HCT116 (cell line): ENCODE measurements around the gene ENOPH1. TPM values are rescaled to one million over a fixed set of nuclear protein-coding genes. Genes with fewer than 3 reads are reported as not detected.

Experiments
- ATAC-seq: fragments of 200-7000 bp; cut with Tn5 transposase; 2 replicates; pipeline ENCODE4 v1.9.1; 2020; ENCODE audit warnings: mild to moderate bottlenecking, moderate library complexity
- BruUV-seq: library from RNA; stranded (reverse); fragments of 400-500 nt; replicated peaks from 2 replicates; lab custom pipeline; 2021; lab: Mats Ljungman, UMichigan
- CTCF ChIA-PET: fragments of 300-600 bp; sonication (Branson Sonifier 250); formaldehyde crosslinking; loops from one replicate; lab custom pipeline; 2021; ENCODE audit warnings: antibody characterized with exemption; lab: Charles Lee
- POLR2A ChIA-PET: fragments of 300-600, 350-600 bp; sonication (Branson Sonifier 250); formaldehyde crosslinking; loops from one replicate; lab custom pipeline; 2021; ENCODE audit warnings: antibody characterized with exemption; lab: Charles Lee
- RAD21 ChIA-PET, 2 experiments: fragments of 300-600 bp; sonication (Branson Sonifier 250); formaldehyde crosslinking; loops; one replicate each; lab custom pipeline; 2023; ENCODE audit warnings: low total read pairs in 2 of 2; ENCODE audit not compliant: uncharacterized antibody in 2 of 2, unreplicated experiment in 2 of 2, low non-redundant PET in 1 of 2; lab: Charles Lee
- DNase-seq: peaks from one replicate; pipeline ENCODE4 v3.0.0-alpha.2; 2010; ENCODE audit warnings: low read depth, low spot score
- H2AFZ ChIP-seq: fragments of 200-600 bp; shearing (Covaris generic), sonication (generic); 2 replicates; pipeline ENCODE4 v1.6.1; 2017; ENCODE audit warnings: low read depth, mixed run types, mixed read lengths, antibody characterized with exemption, low read length; ENCODE audit not compliant: poor library complexity, severe bottlenecking
- H3K27ac ChIP-seq: 2 replicates; pipeline ENCODE4 v1.5.1; 2012; ENCODE audit warnings: low read depth, low read length
- H3K27me3 ChIP-seq: fragments of 200-600 bp; sonication (generic); 2 replicates; pipeline ENCODE4 v1.6.1; 2016; ENCODE audit warnings: mixed run types, low read length, mixed read lengths; ENCODE audit not compliant: insufficient read depth
- H3K36me3 ChIP-seq, 2 experiments: fragments of 200-500 bp in 1 of 2; fragments of 200-600 bp in 1 of 2; sonication (Bioruptor generic) in 1 of 2; sonication (generic) in 1 of 2; 2 replicates each; pipeline versions ENCODE4 v1.5.1 to v1.6.1; 2014 to 2016; ENCODE audit warnings: low read length in 2 of 2, inconsistent platforms in 1 of 2, mixed read lengths in 1 of 2, mixed run types in 1 of 2; ENCODE audit not compliant: insufficient read depth in 2 of 2, control insufficient read depth in 1 of 2
- H3K4me1 ChIP-seq, 2 experiments: fragments of 200-600 bp in 1 of 2; sonication (generic) in 1 of 2; 2 replicates each; pipeline versions ENCODE4 v1.5.1 to v1.6.1; 2012 to 2017; ENCODE audit warnings: low read length in 2 of 2, inconsistent platforms in 1 of 2, mild to moderate bottlenecking in 1 of 2, mixed read lengths in 1 of 2, mixed run types in 1 of 2, moderate library complexity in 1 of 2; ENCODE audit not compliant: insufficient read depth in 2 of 2, control insufficient read depth in 1 of 2
- H3K4me2 ChIP-seq: fragments of 200-600 bp; sonication (generic); 2 replicates; pipeline ENCODE4 v1.6.1; 2017; ENCODE audit warnings: mixed run types, low read length, mixed read lengths
- H3K4me3 ChIP-seq, 2 experiments: fragments of 200-600 bp in 1 of 2; sonication (generic) in 1 of 2; replicated peaks in 1 of 2; 2 replicates each; pipeline ENCODE4 v1.5.1; 2011 to 2016; ENCODE audit warnings: low read length in 2 of 2, control low read depth in 1 of 2, low read depth in 1 of 2, mild to moderate bottlenecking in 1 of 2, mixed read lengths in 1 of 2, mixed run types in 1 of 2
- H3K79me2 ChIP-seq: fragments of 200-600 bp; sonication (generic); 2 replicates; pipeline ENCODE4 v1.6.1; 2017; ENCODE audit warnings: mild to moderate bottlenecking, mixed run types, low read length, moderate library complexity, mixed read lengths; ENCODE audit not compliant: insufficient read depth
- H3K9ac ChIP-seq: fragments of 200-600 bp; sonication (generic); 2 replicates; pipeline ENCODE4 v1.6.1; 2016; ENCODE audit warnings: low read length, mixed read lengths
- H3K9me2 ChIP-seq: fragments of 200-600 bp; sonication (generic), shearing (Covaris generic); 2 replicates; pipeline ENCODE4 v1.6.1; 2017; ENCODE audit warnings: mixed run types, mild to moderate bottlenecking, moderate library complexity; ENCODE audit not compliant: insufficient read depth
- H3K9me3 ChIP-seq, 2 experiments: fragments of 200-500 bp in 1 of 2; fragments of 200-600 bp in 1 of 2; sonication (Bioruptor generic) in 1 of 2; sonication (generic) in 1 of 2; 2 replicates each; pipeline ENCODE4 v1.6.1; 2014 to 2017; ENCODE audit warnings: low read length in 2 of 2, mixed read lengths in 2 of 2, inconsistent platforms in 1 of 2, low read depth in 1 of 2, mild to moderate bottlenecking in 1 of 2, mixed run types in 1 of 2, moderate library complexity in 1 of 2; ENCODE audit not compliant: control insufficient read depth in 1 of 2, insufficient read depth in 1 of 2
- H4K20me1 ChIP-seq: fragments of 200-600 bp; sonication (generic), shearing (Covaris generic); 2 replicates; pipeline ENCODE4 v1.6.1; 2017; ENCODE audit warnings: mixed run types, mild to moderate bottlenecking, moderate library complexity; ENCODE audit not compliant: insufficient read depth
- EZH2 ChIP-seq: fragments of 200-600 bp; sonication (generic); IDR thresholded peaks from 2 replicates; pipeline ENCODE4 v1.6.1; 2017; ENCODE audit warnings: antibody characterized with exemption, mixed run types
- EZH2phosphoT487 ChIP-seq: fragments of 200-600 bp; IDR thresholded peaks from 2 replicates; pipeline ENCODE4 v1.6.1; 2018; ENCODE audit warnings: antibody characterized with exemption, borderline replicate concordance
- JUND ChIP-seq: IDR thresholded peaks from 2 replicates; pipeline ENCODE4 v1.6.1; 2012
- POLR2AphosphoS5 ChIP-seq: IDR thresholded peaks from 2 replicates; pipeline ENCODE4 v1.6.1; 2011; ENCODE audit warnings: mild to moderate bottlenecking, low read depth, low read length, moderate library complexity
- RAD21 ChIP-seq: IDR thresholded peaks from 2 replicates; pipeline ENCODE4 v1.6.1; 2012; ENCODE audit warnings: low read depth, mild to moderate bottlenecking
- SRF ChIP-seq: IDR thresholded peaks from 2 replicates; pipeline ENCODE4 v1.6.1; 2012; ENCODE audit warnings: low read depth
- ZFX ChIP-seq: fragments of 450-650 bp; IDR thresholded peaks from 2 replicates; pipeline ENCODE4 v1.6.1; 2017
- ZNF274 ChIP-seq: fragments of 200-500 bp; sonication (Bioruptor generic); IDR thresholded peaks from 2 replicates; pipeline ENCODE4 v1.6.1; 2014; ENCODE audit warnings: mild to moderate bottlenecking, low read depth, low read length, inconsistent platforms
- intact Hi-C: fragments of 100-400 bp; cut with micrococcal nuclease; formaldehyde crosslinking; loops from 2 replicates; pipeline ENCODE4 v1.10.0; 2022
- total RNA-seq: library from RNA; stranded (reverse); gene quantifications from one replicate; pipeline ENCODE4 v1.2.1, GENCODE V29; 2021; ENCODE audit not compliant: unreplicated experiment
- TF ChIP-seq, protein P1 (sequence below): IDR thresholded peaks from 2 replicates; pipeline ENCODE4 v1.6.1; 2012
- TF ChIP-seq, protein P2 (sequence below): IDR thresholded peaks from 2 replicates; pipeline ENCODE4 v1.6.1; 2011; ENCODE audit warnings: mild to moderate bottlenecking, low read length, moderate library complexity; ENCODE audit not compliant: insufficient replicate concordance; ENCODE audit errors: extremely low read depth
- TF ChIP-seq, protein P3 (sequence below): IDR thresholded peaks from 2 replicates; pipeline ENCODE4 v1.6.1; 2012; ENCODE audit warnings: low read depth
- TF ChIP-seq, protein P4 (sequence below), 3 experiments: fragments of 200-600 bp in 1 of 3; sonication (generic) in 1 of 3; IDR thresholded peaks in 2 of 3; conservative IDR thresholded peaks in 1 of 3; 2 replicates each; pipeline ENCODE4 v1.5.1; 2012 to 2017; ENCODE audit warnings: low read depth in 2 of 3, low read length in 2 of 3, antibody characterized with exemption in 1 of 3, borderline replicate concordance in 1 of 3, control low read depth in 1 of 3, mild to moderate bottlenecking in 1 of 3, mixed read lengths in 1 of 3, mixed run types in 1 of 3, moderate library complexity in 1 of 3; ENCODE audit not compliant: insufficient read depth in 1 of 3

The ENOPH1 gene
- total RNA-seq, 1 experiment from 2014 or later, result 53.4 TPM

DNA sequence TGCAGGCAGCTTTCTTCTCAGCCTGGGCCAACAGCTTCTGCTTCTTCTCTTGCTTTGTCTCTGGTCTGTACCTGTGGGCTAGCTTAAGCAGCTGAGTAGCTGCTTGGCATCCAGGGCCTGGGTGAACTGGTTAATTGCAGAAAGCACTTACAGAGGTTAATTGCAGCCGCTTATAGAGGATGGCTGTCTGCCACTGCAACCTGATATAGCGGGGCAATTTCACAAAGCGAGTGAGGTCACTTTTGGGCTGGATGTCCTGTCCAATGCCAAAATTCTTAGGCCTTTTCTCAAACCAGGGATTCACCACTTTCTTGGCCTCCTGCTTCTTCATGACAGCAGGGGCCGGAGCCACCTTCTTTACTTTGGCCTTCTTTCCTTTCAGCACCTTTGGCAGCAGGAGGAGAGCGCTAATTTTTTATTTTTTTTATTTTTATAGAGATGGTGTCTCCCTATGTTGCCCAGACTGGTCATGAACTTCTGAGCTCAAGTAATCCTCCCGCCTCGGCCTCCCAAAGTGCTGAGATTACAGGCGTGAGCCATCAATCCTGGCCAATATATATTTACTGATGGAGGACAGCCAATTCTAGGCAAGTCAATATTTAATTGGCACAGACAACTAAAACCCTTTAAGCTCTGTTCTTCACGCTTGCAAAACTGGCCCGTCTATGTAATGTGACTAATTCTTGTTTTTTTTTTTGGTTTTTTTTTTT is 61.0 kb downstream of the ENOPH1 start:
- ATAC-seq, result no peak

More for the DNA sequence above, 61.0 kb downstream of the ENOPH1 start:
- intact Hi-C loops, result no loop called here
- no peak overlapping the region for H3K4me3 ChIP-seq
- H3K27me3 ChIP-seq, result no peaks in the 10 kb centered on the region
- H3K9me3 ChIP-seq, result no peaks in the 10 kb centered on the region
- ChIA-PET POLR2A (no interaction called here), RAD21 (no interaction called here), CTCF (no interaction called here)
- H3K79me2 ChIP-seq, result no peaks in the 10 kb centered on the region
- H3K4me2 ChIP-seq, result no peak overlapping the region
- DNase-seq, result no peak
- no peak overlapping the region for H3K9ac ChIP-seq
- H3K4me1 ChIP-seq, result no peaks in the 10 kb centered on the region
- H3K9me2 ChIP-seq, result no peaks in the 10 kb centered on the region
- H3K36me3 ChIP-seq, result no peaks in the 10 kb centered on the region
- H3K27ac ChIP-seq, result no peak overlapping the region
- no TSS peak for BruUV-seq
- no peaks in the 10 kb centered on the region for H4K20me1 ChIP-seq
- no peak overlapping the region for H2AFZ ChIP-seq
- TF ChIP-seq SRF (no peak), EZH2phosphoT487 (no peak), EZH2 (no peak), ZNF274 (no peak), ZFX (no peak), POLR2AphosphoS5 (no peak), RAD21 (no peak), JUND (no peak)
- TF ChIP-seq, protein P1, sequence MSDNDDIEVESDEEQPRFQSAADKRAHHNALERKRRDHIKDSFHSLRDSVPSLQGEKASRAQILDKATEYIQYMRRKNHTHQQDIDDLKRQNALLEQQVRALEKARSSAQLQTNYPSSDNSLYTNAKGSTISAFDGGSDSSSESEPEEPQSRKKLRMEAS, result no peak
- TF ChIP-seq, protein P2, sequence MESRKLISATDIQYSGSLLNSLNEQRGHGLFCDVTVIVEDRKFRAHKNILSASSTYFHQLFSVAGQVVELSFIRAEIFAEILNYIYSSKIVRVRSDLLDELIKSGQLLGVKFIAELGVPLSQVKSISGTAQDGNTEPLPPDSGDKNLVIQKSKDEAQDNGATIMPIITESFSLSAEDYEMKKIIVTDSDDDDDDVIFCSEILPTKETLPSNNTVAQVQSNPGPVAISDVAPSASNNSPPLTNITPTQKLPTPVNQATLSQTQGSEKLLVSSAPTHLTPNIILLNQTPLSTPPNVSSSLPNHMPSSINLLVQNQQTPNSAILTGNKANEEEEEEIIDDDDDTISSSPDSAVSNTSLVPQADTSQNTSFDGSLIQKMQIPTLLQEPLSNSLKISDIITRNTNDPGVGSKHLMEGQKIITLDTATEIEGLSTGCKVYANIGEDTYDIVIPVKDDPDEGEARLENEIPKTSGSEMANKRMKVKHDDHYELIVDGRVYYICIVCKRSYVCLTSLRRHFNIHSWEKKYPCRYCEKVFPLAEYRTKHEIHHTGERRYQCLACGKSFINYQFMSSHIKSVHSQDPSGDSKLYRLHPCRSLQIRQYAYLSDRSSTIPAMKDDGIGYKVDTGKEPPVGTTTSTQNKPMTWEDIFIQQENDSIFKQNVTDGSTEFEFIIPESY, result no peak
- TF ChIP-seq, protein P3, sequence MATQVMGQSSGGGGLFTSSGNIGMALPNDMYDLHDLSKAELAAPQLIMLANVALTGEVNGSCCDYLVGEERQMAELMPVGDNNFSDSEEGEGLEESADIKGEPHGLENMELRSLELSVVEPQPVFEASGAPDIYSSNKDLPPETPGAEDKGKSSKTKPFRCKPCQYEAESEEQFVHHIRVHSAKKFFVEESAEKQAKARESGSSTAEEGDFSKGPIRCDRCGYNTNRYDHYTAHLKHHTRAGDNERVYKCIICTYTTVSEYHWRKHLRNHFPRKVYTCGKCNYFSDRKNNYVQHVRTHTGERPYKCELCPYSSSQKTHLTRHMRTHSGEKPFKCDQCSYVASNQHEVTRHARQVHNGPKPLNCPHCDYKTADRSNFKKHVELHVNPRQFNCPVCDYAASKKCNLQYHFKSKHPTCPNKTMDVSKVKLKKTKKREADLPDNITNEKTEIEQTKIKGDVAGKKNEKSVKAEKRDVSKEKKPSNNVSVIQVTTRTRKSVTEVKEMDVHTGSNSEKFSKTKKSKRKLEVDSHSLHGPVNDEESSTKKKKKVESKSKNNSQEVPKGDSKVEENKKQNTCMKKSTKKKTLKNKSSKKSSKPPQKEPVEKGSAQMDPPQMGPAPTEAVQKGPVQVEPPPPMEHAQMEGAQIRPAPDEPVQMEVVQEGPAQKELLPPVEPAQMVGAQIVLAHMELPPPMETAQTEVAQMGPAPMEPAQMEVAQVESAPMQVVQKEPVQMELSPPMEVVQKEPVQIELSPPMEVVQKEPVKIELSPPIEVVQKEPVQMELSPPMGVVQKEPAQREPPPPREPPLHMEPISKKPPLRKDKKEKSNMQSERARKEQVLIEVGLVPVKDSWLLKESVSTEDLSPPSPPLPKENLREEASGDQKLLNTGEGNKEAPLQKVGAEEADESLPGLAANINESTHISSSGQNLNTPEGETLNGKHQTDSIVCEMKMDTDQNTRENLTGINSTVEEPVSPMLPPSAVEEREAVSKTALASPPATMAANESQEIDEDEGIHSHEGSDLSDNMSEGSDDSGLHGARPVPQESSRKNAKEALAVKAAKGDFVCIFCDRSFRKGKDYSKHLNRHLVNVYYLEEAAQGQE, result no peak
- TF ChIP-seq, protein P4, sequence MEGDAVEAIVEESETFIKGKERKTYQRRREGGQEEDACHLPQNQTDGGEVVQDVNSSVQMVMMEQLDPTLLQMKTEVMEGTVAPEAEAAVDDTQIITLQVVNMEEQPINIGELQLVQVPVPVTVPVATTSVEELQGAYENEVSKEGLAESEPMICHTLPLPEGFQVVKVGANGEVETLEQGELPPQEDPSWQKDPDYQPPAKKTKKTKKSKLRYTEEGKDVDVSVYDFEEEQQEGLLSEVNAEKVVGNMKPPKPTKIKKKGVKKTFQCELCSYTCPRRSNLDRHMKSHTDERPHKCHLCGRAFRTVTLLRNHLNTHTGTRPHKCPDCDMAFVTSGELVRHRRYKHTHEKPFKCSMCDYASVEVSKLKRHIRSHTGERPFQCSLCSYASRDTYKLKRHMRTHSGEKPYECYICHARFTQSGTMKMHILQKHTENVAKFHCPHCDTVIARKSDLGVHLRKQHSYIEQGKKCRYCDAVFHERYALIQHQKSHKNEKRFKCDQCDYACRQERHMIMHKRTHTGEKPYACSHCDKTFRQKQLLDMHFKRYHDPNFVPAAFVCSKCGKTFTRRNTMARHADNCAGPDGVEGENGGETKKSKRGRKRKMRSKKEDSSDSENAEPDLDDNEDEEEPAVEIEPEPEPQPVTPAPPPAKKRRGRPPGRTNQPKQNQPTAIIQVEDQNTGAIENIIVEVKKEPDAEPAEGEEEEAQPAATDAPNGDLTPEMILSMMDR (IDR thresholded peaks at IDR 0.05 in 2 of 3, conservative IDR thresholded peaks at IDR 0.05 in 1 of 3; ENCODE audit: borderline replicate concordance in 1 of 3, insufficient read depth in 1 of 3, low read depth in 2 of 3, low read length in 2 of 3), result no peak
